Upper lobe of left lung (tissue), 4 donors: Measurements from ENCODE around the gene PDYN.

ENCODE experiments used
- EP300 ChIP-seq, 4 donors: sonication (generic); formaldehyde crosslinking; IDR thresholded peaks; one replicate each; pipeline ENCODE4 v1.5.1; 2017; ENCODE audit warnings: antibody characterized with exemption in 4 of 4, control low read depth in 2 of 4
- POLR2A ChIP-seq, 4 donors: fragments of 450-650 bp; IDR thresholded peaks; one replicate each; pipeline ENCODE4 v1.5.1; 2016 to 2017; ENCODE audit warnings: antibody characterized with exemption in 4 of 4, mild to moderate bottlenecking in 2 of 4
- TF ChIP-seq, protein P1 (sequence below), 6 experiments: fragments of 450-650 bp in 4 of 6; fragments of 200-600 bp in 2 of 6; sonication (generic) in 2 of 6; IDR thresholded peaks; one replicate each; pipeline ENCODE4 v1.5.1; 2016 to 2019; ENCODE audit warnings: antibody characterized with exemption in 6 of 6

GRCh38 chr20:1998193-1998520 is 4.3 kb upstream of the PDYN start:
- TF ChIP-seq, protein P1, sequence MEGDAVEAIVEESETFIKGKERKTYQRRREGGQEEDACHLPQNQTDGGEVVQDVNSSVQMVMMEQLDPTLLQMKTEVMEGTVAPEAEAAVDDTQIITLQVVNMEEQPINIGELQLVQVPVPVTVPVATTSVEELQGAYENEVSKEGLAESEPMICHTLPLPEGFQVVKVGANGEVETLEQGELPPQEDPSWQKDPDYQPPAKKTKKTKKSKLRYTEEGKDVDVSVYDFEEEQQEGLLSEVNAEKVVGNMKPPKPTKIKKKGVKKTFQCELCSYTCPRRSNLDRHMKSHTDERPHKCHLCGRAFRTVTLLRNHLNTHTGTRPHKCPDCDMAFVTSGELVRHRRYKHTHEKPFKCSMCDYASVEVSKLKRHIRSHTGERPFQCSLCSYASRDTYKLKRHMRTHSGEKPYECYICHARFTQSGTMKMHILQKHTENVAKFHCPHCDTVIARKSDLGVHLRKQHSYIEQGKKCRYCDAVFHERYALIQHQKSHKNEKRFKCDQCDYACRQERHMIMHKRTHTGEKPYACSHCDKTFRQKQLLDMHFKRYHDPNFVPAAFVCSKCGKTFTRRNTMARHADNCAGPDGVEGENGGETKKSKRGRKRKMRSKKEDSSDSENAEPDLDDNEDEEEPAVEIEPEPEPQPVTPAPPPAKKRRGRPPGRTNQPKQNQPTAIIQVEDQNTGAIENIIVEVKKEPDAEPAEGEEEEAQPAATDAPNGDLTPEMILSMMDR (IDR thresholded peaks at IDR 0.05): no peak
- TF ChIP-seq EP300 (IDR thresholded peaks at IDR 0.05) (no peak), POLR2A (IDR thresholded peaks at IDR 0.05) (no peak)
